Activated CD4-positive, alpha-beta T cell treated with anti-CD3 and anti-CD28 coated beads, Interleukin-2, amount 10 ng/mL, durations not matched to agents 24 days and 14 days (primary cell): Measurements from ENCODE around the gene RAP2A. TPM values are rescaled to one million over a fixed set of nuclear protein-coding genes. Genes with fewer than 3 reads are reported as not detected.

ENCODE experiments used
- DNase-seq: peaks from one replicate; pipeline ENCODE4 v3.0.0; 2022
- H3K27ac Mint-ChIP-seq: one replicate; pipeline ENCODE4 v1.8.0; 2022; ENCODE audit warnings: mild to moderate bottlenecking, mixed read lengths
- H3K27me3 Mint-ChIP-seq: one replicate; pipeline ENCODE4 v1.8.0; 2022; ENCODE audit warnings: mixed read lengths
- H3K36me3 Mint-ChIP-seq: one replicate; pipeline ENCODE4 v1.8.0; 2022; ENCODE audit warnings: low read depth, mild to moderate bottlenecking, mixed read lengths
- H3K4me1 Mint-ChIP-seq: one replicate; pipeline ENCODE4 v1.8.0; 2021; ENCODE audit warnings: mixed read lengths
- H3K4me3 Mint-ChIP-seq: one replicate; pipeline ENCODE4 v1.8.0; 2022; ENCODE audit warnings: mild to moderate bottlenecking, moderate library complexity, mixed read lengths
- H3K9me3 Mint-ChIP-seq: one replicate; pipeline ENCODE4 v1.8.0; 2021; ENCODE audit warnings: mixed read lengths
- intact Hi-C: fragments of 100-400 bp; cut with micrococcal nuclease; formaldehyde crosslinking; loops from one replicate; pipeline ENCODE4 v1.15.1; 2023
- total RNA-seq: library from RNA; stranded (reverse); gene quantifications from 2 replicates; pipeline ENCODE4 v1.2.3, GENCODE V29; 2022

Gene RAP2A
- total RNA-seq, 1 donor from 2014 or later, result 20.8 TPM

DNA sequence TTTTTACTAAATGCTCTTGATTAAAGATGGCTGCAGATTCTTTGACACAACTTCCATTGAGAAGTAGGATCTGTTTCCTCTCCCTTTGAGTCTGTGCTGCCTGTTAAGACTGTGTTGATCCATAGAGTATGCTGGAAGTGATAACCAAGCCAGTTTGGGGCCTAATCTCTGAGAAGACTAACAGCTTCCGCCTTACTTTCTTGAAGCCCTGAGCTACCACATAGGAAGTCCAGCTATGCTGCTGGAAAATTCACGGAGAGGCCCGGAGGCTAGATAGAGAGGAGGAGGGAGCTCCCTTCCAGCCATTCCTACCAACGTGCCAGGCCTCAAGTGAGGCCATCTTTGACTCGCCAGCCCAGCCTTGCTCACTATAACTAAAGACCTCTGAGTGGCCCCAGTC lies 12.5 kb downstream of the RAP2A start:
- Mint-ChIP-seq H3K9me3 (no peaks in the 10 kb centered on the region), H3K4me1 (peaks cover 2% of the 10 kb centered on the region), H3K36me3 (peaks cover 21% of the 10 kb centered on the region), H3K27ac (no peak overlapping the region), H3K4me3 (no peak overlapping the region), H3K27me3 (no peaks in the 10 kb centered on the region)
- no peak for DNase-seq
- intact Hi-C loops, result no loop called here

- H3K36me3 Mint-ChIP-seq, result peaks cover 31% of the 10 kb centered on the region
- intact Hi-C loops, result no loop called here
- no peak for DNase-seq
- no peaks in the 10 kb centered on the region for H3K4me1 Mint-ChIP-seq
- H3K9me3 Mint-ChIP-seq, result peaks cover 7% of the 10 kb centered on the region
- no peaks in the 10 kb centered on the region for H3K27me3 Mint-ChIP-seq
- H3K27ac Mint-ChIP-seq, result no peak overlapping the region
- no peak overlapping the region for H3K4me3 Mint-ChIP-seq
Observed at GRCh38 chr13:97448503-97449251, 14.7 kb downstream of the RAP2A start.

GRCh38 chr13:97454699-97455098 lies 20.7 kb downstream of the RAP2A start:
- Mint-ChIP-seq H3K9me3 (peaks cover 17% of the 10 kb centered on the region), H3K27me3 (no peaks in the 10 kb centered on the region), H3K36me3 (peaks cover 28% of the 10 kb centered on the region), H3K4me1 (peaks cover 12% of the 10 kb centered on the region), H3K4me3 (no peak overlapping the region), H3K27ac (no peak overlapping the region)
- intact Hi-C loops, result no loop called here
- DNase-seq, result no peak

GRCh38 chr13:97456047-97456446 lies 22.1 kb downstream of the RAP2A start:
- H3K9me3 Mint-ChIP-seq, result peaks cover 17% of the 10 kb centered on the region
- no peaks in the 10 kb centered on the region for H3K27me3 Mint-ChIP-seq
- DNase-seq, result no peak
- peaks cover 28% of the 10 kb centered on the region for H3K36me3 Mint-ChIP-seq
- intact Hi-C loops, result no loop called here
- H3K4me3 Mint-ChIP-seq, result no peak overlapping the region
- H3K27ac Mint-ChIP-seq, result no peak overlapping the region
- peaks cover 25% of the 10 kb centered on the region for H3K4me1 Mint-ChIP-seq

DNA sequence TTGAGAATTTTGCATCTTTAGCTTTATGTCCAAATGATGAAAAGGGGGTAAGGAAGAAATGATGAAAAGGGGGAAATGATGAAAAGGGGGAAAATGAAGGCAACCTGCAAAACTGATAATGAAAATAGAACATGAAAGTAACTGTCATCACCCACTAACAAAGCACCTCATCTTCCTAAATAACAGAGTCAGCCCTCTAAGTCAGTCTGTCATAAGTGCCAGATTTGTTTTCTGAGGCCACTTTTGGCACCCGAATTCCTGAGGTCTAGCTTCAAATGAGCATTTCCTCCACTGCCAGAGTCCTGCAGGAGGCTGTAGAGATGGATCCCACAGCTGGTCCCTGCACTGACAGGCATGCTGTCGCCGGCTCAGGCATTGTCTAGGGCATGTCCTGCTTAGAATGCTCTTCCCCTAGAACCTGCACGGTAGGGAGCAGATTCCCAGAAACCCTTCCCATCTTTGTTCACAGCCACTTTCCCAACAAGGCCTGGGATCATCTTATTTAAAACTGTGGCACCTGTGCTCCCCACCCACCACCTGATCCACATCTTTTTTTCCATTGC lies 25.3 kb downstream of the RAP2A start:
- Mint-ChIP-seq H3K4me1 (peaks cover 26% of the 10 kb centered on the region), H3K9me3 (peaks cover 8% of the 10 kb centered on the region), H3K27me3 (no peaks in the 10 kb centered on the region), H3K4me3 (no peak overlapping the region), H3K36me3 (peaks cover 13% of the 10 kb centered on the region), H3K27ac (no peak overlapping the region)
- DNase-seq, result no peak
- intact Hi-C loops, result no loop called here

GRCh38 chr13:97460004-97460775 lies 26.2 kb downstream of the RAP2A start:
- peaks cover 26% of the 10 kb centered on the region for H3K4me1 Mint-ChIP-seq
- no peaks in the 10 kb centered on the region for H3K27me3 Mint-ChIP-seq
- peaks cover 13% of the 10 kb centered on the region for H3K36me3 Mint-ChIP-seq
- H3K9me3 Mint-ChIP-seq, result peaks cover 4% of the 10 kb centered on the region
- intact Hi-C loops, result no loop called here
- H3K4me3 Mint-ChIP-seq, result no peak overlapping the region
- no peak for DNase-seq
- no peak overlapping the region for H3K27ac Mint-ChIP-seq

GRCh38 chr13:97460853-97461252 lies 26.9 kb downstream of the RAP2A start:
- H3K36me3 Mint-ChIP-seq, result peaks cover 12% of the 10 kb centered on the region
- peak overlapping the region; percentile 26 for H3K4me3 Mint-ChIP-seq
- no peak for DNase-seq
- H3K27ac Mint-ChIP-seq, result peak overlapping the region; percentile 39
- H3K27me3 Mint-ChIP-seq, result no peaks in the 10 kb centered on the region
- intact Hi-C loops, result loop anchor here (1.0 kb wide), 1 partner anchor 29 kb away; no protein-coding TSS in a partner anchor
- H3K4me1 Mint-ChIP-seq, result peaks cover 25% of the 10 kb centered on the region
- H3K9me3 Mint-ChIP-seq, result no peaks in the 10 kb centered on the region

DNA sequence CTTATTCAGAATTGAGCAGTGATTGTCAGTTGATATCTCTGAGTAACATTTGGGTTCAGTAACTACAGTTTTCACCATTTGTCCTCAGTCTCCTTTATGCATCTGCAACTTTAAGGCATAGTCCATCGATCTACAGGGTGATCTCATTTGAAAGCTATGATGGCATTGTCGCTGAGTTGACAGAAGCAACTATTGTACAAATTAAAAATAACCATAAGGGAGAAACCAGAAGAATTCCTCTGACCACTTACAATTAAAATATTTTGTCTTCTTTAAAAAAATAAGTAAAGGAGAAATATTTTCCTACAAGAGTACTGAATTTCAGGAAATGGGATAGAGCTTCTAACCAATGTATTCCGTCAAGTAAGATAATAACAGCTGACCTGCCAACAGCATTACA lies 30.6 kb downstream of the RAP2A start:
- intact Hi-C loops, result no loop called here
- H3K27ac Mint-ChIP-seq, result no peak overlapping the region
- no peaks in the 10 kb centered on the region for H3K9me3 Mint-ChIP-seq
- no peak overlapping the region for H3K4me3 Mint-ChIP-seq
- H3K4me1 Mint-ChIP-seq, result peaks cover 16% of the 10 kb centered on the region
- H3K36me3 Mint-ChIP-seq, result peaks cover 9% of the 10 kb centered on the region
- DNase-seq, result no peak
- H3K27me3 Mint-ChIP-seq, result no peaks in the 10 kb centered on the region

GRCh38 chr13:97466722-97467121 lies 32.8 kb downstream of the RAP2A start:
- Mint-ChIP-seq H3K36me3 (peaks cover 9% of the 10 kb centered on the region), H3K4me3 (no peak overlapping the region), H3K4me1 (no peaks in the 10 kb centered on the region), H3K27ac (no peak overlapping the region), H3K27me3 (no peaks in the 10 kb centered on the region), H3K9me3 (no peaks in the 10 kb centered on the region)
- intact Hi-C loops, result no loop called here
- no peak for DNase-seq

DNA sequence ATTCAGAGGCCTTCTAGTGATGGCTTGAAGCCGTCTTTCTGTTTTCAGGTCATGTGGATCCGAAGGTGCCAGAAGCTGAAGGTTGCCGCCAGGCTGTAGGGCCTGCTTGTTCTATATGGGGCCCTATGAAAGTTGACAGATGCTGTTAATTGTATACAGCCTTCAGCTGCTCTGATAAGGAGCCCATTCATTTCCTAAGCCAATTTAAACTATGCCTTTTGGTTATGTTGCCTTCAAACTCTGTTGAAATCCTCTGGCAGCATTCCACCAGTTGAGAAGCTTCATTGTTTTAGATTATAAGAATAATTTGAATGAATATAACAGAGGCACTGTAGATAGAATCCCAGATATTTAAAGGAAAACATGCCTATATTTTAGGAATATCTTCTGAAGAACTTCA lies 34.4 kb downstream of the RAP2A start:
- H3K36me3 Mint-ChIP-seq, result peaks cover 9% of the 10 kb centered on the region
- no peak for DNase-seq
- intact Hi-C loops, result no loop called here
- no peak overlapping the region for H3K27ac Mint-ChIP-seq
- no peak overlapping the region for H3K4me3 Mint-ChIP-seq
- peaks cover under 1% of the 10 kb centered on the region for H3K9me3 Mint-ChIP-seq
- no peaks in the 10 kb centered on the region for H3K4me1 Mint-ChIP-seq
- no peaks in the 10 kb centered on the region for H3K27me3 Mint-ChIP-seq

DNA sequence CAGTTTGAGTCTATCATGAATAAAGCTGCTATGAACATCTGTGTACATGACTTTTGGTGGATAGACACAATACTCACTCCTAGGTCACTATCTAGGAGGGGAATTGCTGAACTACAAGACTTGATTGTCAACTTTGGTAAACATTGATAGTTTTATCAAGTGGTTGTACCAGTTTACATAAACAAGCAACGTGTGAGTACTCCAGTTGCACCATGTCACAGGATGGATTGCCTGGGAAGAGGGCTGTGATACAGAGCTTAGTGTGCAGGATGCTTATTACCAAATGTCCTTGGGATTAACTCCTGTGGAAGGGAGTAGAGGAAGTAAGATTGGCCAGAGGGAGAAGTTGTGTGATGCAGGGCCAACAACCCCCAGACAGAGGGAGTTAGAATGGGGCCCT lies 37.7 kb downstream of the RAP2A start:
- intact Hi-C loops, result no loop called here
- no peak overlapping the region for H3K27ac Mint-ChIP-seq
- H3K9me3 Mint-ChIP-seq, result peaks cover 3% of the 10 kb centered on the region
- no peaks in the 10 kb centered on the region for H3K27me3 Mint-ChIP-seq
- DNase-seq, result no peak
- no peaks in the 10 kb centered on the region for H3K36me3 Mint-ChIP-seq
- H3K4me1 Mint-ChIP-seq, result no peaks in the 10 kb centered on the region
- H3K4me3 Mint-ChIP-seq, result no peak overlapping the region

- H3K36me3 Mint-ChIP-seq, result no peaks in the 10 kb centered on the region
- H3K27ac Mint-ChIP-seq, result no peak overlapping the region
- no peak overlapping the region for H3K4me3 Mint-ChIP-seq
- intact Hi-C loops, result no loop called here
- DNase-seq, result no peak
- H3K4me1 Mint-ChIP-seq, result no peaks in the 10 kb centered on the region
- H3K27me3 Mint-ChIP-seq, result no peaks in the 10 kb centered on the region
- H3K9me3 Mint-ChIP-seq, result peaks cover 3% of the 10 kb centered on the region
Observed at GRCh38 chr13:97474349-97474980, 40.5 kb downstream of the RAP2A start.

DNA sequence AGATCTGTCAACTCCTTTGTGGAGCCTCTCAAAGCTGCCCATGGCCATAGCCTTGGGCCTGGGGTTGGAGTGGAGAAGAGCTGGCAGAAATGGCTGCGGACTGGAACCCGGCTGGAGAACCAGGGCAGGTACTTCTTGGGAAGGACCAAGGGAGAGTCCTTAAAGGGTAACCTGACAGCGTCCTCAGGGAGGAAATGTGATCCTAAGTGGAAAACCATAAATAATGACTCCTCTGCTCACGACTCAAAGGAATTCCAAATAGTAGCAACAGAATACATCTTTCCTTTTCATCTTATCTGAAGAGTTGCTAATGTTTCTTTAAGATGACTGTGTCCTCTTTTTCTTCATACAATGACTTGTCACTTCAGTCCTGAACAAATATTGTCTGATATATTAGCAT lies 41.0 kb downstream of the RAP2A start:
- no peak overlapping the region for H3K4me3 Mint-ChIP-seq
- H3K27ac Mint-ChIP-seq, result no peak overlapping the region
- H3K27me3 Mint-ChIP-seq, result no peaks in the 10 kb centered on the region
- no peaks in the 10 kb centered on the region for H3K4me1 Mint-ChIP-seq
- peaks cover 3% of the 10 kb centered on the region for H3K9me3 Mint-ChIP-seq
- no peaks in the 10 kb centered on the region for H3K36me3 Mint-ChIP-seq
- intact Hi-C loops, result no loop called here
- DNase-seq, result no peak

- Mint-ChIP-seq H3K36me3 (no peaks in the 10 kb centered on the region), H3K9me3 (peaks cover 3% of the 10 kb centered on the region), H3K4me3 (no peak overlapping the region), H3K4me1 (no peaks in the 10 kb centered on the region), H3K27ac (no peak overlapping the region), H3K27me3 (no peaks in the 10 kb centered on the region)
- DNase-seq, result no peak
- intact Hi-C loops, result no loop called here
Observed at GRCh38 chr13:97477844-97478243, 43.9 kb downstream of the RAP2A start.
